ENCODE measurements around the gene RFX1. TPM values are rescaled to one million over a fixed set of nuclear protein-coding genes. Genes with fewer than 3 reads are reported as not detected.
A peak's percentile ranks its signal among the peaks of the same experiment; 100 is the strongest.

RFX1 gene
- total RNA-seq, 6 experiments from 2014 or later: 2.5 to 9.3 (median 5.7) TPM

DNA sequence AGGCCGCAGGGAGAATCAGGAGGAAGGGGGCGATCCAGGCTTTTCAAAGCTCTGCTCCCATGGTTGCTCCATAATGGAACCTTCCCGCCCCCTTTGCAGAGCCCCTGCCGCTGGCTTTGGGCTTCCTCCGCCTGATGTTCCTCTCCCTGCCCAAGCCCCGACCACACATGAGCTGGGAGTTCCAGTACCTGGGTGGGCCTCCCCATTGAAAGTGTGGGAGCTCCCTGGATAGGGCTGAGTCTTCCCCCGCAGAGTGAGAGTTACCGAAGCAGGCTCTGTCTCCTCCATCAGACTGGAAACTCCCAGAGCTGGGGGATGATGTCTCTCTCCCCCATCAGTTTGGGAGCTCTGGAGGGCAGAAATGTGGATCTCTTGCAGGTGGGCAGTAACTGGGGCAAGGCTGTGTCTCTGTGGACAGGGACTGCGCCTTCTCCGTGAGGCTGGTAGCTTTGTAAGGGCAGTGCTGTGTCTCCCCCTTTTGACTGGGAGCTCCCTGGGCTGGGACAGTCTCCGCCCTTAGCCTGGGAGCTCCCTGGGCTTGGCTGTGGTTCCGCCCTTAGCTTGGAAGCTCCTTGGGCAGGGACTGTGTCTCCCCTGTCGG is 53.1 kb downstream of the RFX1 start:
- 0% methylated on average over 3 of the region's 13 CpGs for WGBS (ENCODE audit: insufficient coverage, low coverage, low lambda C conversion rate, missing lambda C conversion rate)
- TF ChIP-seq, protein P1, sequence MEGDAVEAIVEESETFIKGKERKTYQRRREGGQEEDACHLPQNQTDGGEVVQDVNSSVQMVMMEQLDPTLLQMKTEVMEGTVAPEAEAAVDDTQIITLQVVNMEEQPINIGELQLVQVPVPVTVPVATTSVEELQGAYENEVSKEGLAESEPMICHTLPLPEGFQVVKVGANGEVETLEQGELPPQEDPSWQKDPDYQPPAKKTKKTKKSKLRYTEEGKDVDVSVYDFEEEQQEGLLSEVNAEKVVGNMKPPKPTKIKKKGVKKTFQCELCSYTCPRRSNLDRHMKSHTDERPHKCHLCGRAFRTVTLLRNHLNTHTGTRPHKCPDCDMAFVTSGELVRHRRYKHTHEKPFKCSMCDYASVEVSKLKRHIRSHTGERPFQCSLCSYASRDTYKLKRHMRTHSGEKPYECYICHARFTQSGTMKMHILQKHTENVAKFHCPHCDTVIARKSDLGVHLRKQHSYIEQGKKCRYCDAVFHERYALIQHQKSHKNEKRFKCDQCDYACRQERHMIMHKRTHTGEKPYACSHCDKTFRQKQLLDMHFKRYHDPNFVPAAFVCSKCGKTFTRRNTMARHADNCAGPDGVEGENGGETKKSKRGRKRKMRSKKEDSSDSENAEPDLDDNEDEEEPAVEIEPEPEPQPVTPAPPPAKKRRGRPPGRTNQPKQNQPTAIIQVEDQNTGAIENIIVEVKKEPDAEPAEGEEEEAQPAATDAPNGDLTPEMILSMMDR (IDR thresholded peaks at IDR 0.05): no peak
- TF ChIP-seq POLR2A (IDR thresholded peaks at IDR 0.05): no peak
- Histone ChIP-seq H3K9me3 (no peaks in the 10 kb centered on the region), H3K4me1 (peaks cover 0 to 12% (median 3%) of the 10 kb centered on the region in 4 donors), H3K27me3 (no peaks in the 10 kb centered on the region), H3K36me3 (peaks cover 0 to 13% (median 6%) of the 10 kb centered on the region in 4 donors), H3K27ac (peak overlapping the region in 2 of 3 donors; percentile 49 to 59), H3K4me3 (peak overlapping the region; percentile 66 to 77 (median 74))
- intact Hi-C loops (cut with DNase I): no loop called here
- peak in 1 of 3 donors; percentile 57 for DNase-seq
- peak in 1 of 4 donors; percentile 11 for ATAC-seq

DNA sequence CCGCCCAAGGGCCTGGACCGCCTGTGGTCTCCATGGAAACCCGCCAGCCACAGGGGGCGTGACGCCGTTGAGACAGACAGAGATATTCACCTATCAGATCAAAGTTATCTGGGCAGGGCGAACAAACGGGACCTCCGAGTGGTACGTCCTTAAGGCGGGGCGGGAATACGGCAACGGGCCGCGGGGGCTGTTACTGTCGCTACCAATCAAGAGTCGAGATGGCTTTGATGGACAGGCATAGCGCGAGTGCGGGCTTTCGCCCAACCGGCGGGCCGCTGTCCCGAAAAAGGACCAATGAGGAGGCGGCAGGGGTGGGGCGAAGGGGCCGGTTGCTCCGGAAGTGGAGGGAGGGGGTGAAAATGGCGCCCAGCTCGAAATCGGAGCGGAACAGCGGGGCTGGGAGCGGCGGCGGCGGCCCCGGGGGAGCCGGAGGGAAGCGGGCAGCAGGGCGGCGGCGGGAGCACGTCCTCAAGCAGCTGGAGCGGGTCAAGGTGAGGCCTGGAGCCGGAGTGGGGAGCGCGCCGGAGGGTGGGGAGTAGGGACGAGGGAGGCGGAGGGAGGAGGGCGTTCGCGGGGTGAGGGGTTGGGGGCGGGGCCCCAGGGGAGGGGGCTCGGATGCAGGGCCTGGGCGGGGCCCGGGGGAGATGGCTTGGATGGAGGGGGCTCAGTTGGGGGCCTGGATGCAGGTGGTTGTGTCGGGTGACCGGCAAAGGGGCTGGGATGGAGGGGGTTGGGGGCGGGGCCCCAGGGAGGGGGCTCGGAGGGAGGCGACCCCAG is 53.8 kb downstream of the RFX1 start, which contains the start of gene DCAF15:
Gene DCAF15 (plus strand): TSS at position 356 of the 777 bp plus-strand sequence. CDS start 4 bp downstream, at position 360.
- Histone ChIP-seq H3K27ac (peak within 1 kb of the TSS; percentile 49 to 69 (median 59)), H3K9me3 (no peaks in the 10 kb centered on the region), H3K36me3 (peaks cover 0 to 13% (median 6%) of the 10 kb centered on the region in 4 donors), H3K27me3 (no peaks in the 10 kb centered on the region), H3K4me3 (peak within 1 kb of the TSS; percentile 66 to 77 (median 74)), H3K4me1 (peaks cover 0 to 12% (median 3%) of the 10 kb centered on the region in 4 donors)
- ATAC-seq: peak; percentile 98 to 100 (median 99)
- TF ChIP-seq, protein P1 (IDR thresholded peaks at IDR 0.05): no peak
- no peak for TF ChIP-seq POLR2A (IDR thresholded peaks at IDR 0.05)
- WGBS (ENCODE audit: insufficient coverage, low coverage, low lambda C conversion rate, missing lambda C conversion rate): 0% methylated on average over 57 of the region's 65 CpGs
- peak; percentile 99 for DNase-seq
- intact Hi-C loops (cut with DNase I): no loop called here

DNA sequence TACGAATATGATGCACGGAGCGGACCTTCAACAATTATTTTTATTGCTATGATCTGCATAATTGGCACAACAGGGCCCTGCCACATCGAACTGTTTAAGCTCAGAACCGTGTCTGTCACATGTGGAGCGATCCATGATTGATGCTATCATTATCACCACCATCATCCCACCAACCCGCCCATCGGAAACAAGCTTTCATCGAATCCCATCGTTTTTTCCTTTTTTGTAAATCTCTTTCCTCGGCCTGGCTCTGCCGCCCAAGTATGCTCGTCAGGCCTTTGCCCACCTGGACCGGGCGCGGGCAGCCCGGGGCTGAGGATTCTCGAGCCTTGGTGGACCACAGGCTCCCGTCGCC is 54.3 kb downstream of the RFX1 start:
- intact Hi-C loops (cut with DNase I): no loop called here
- Histone ChIP-seq H3K4me3 (peak overlapping the region in 2 of 3 donors; percentile 26 to 77), H3K36me3 (peaks cover 0 to 12% (median 5%) of the 10 kb centered on the region in 4 donors), H3K4me1 (peaks cover 0 to 12% (median 3%) of the 10 kb centered on the region in 4 donors), H3K27ac (no peak overlapping the region), H3K27me3 (no peaks in the 10 kb centered on the region), H3K9me3 (no peaks in the 10 kb centered on the region)
- TF ChIP-seq, protein P1 (IDR thresholded peaks at IDR 0.05): no peak
- no peak for TF ChIP-seq POLR2A (IDR thresholded peaks at IDR 0.05)
- DNase-seq (no peak), ATAC-seq (no peak)
- WGBS (ENCODE audit: insufficient coverage, low coverage, low lambda C conversion rate, missing lambda C conversion rate): 11% methylated on average over 20 of the region's 20 CpGs

DNA sequence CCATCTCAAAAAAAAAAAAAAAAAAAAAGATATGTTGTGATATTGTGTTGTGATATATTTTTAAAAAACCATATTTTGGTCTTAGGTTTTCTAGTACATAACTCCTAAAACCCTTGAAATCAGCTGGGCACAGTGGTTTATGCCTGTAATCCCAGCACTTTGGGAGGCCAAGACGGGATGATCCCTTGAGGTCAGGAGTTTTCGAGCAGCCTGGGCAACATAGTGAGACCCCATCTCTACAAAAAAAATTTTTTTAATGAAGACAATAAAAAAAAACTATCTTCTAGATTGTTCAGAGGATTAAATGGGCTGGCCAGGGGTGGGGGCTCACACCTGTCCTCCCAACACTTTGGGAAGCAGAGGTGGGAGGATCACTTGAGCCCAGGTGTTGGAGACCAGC is 55.1 kb downstream of the RFX1 start:
- TF ChIP-seq, protein P1 (IDR thresholded peaks at IDR 0.05): no peak
- TF ChIP-seq POLR2A (IDR thresholded peaks at IDR 0.05): no peak
- Histone ChIP-seq H3K27ac (no peak overlapping the region), H3K9me3 (no peaks in the 10 kb centered on the region), H3K4me1 (peaks cover 0 to 12% (median 3%) of the 10 kb centered on the region in 4 donors), H3K36me3 (peaks cover 0 to 6% (median 1%) of the 10 kb centered on the region in 4 donors), H3K27me3 (no peaks in the 10 kb centered on the region), H3K4me3 (no peak overlapping the region)
- 83% methylated on average over 2 of the region's 2 CpGs for WGBS (ENCODE audit: insufficient coverage, low coverage, low lambda C conversion rate, missing lambda C conversion rate)
- intact Hi-C loops (cut with DNase I): no loop called here
- no peak for ATAC-seq
- DNase-seq: no peak
